HK-2 (cell line): Measurements from ENCODE around the gene KCNQ2.
A peak's percentile ranks its signal among the peaks of the same experiment; 100 is the strongest.
"Not testable (repeated sequence)": the region's sequence is repeated elsewhere in the genome, so short reads cannot be mapped to it uniquely, and the experiment has no call there.

Experiments used
- DNase-seq: peaks from one replicate; pipeline ENCODE4 v3.0.0-alpha.2; 2018; ENCODE audit not compliant: unreplicated experiment

KCNQ2 gene

DNA sequence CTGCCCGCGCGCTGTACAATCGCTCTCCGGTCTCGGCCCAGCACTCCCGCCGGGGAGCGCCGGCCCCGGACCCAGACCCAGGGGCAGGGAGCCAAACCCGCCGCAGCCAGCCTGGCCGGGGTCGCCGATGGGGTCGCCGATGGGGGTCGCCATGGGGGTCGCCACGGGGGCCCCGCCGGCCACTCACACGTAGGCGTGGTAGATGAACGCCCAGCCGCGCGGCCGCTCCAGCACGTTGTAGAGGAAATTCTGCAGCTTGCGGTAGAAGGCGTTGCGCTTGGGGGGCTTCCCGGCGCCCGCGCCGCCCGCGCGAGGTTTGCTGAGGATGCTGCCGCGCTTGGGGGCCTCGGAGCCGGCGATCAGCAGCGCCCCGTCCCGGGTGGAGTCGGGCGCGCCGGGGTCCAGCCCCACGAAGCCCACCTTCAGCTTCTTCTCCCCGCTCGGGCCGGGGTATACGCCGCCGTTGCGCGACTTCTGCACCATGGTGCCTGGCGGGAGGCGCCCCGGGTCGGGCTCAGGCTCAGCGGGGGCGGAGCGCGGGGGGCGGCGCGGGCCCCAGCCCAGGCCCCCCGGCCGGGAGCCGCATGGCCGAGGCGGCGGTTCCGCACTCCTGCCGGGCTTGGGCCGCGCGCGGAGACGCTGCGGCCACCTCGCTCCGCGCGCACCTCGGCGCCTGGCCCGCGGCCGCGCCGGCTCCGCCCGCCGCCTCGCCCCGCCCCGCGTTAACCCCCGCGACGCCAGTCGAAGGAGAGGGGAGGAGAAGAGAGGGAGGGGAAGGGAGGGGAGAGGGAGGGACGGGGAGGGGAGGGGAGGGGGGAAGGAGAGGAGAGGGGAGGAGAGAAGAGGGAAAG lies at the start of gene KCNQ2:
TSS of gene KCNQ2 (minus strand) at position 675 of the 851 bp plus-strand sequence. CDS start at position 483, 192 bp downstream.
- no peak for DNase-seq

DNA sequence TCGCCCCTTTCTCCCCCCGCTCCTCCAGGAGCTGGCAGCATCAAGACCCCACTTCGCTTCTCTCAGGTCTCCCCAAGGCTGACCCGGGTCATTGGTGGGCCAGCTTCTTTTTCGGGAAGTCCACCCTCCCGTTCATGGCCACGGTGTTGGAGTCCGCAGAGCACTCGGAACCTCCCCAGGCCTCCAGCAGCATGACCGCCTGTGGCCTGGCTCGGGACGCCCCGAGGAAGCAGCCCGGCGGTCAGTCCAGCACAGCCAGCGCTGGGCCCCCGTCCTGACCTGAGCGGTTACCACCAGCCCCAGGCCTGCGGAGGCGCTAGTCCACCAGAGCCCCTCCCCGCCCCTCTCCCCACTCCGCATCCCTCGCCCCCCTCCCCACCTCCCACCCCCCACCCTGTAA lies 49.1 kb upstream of the KCNQ2 start:
- no peak for DNase-seq

DNA sequence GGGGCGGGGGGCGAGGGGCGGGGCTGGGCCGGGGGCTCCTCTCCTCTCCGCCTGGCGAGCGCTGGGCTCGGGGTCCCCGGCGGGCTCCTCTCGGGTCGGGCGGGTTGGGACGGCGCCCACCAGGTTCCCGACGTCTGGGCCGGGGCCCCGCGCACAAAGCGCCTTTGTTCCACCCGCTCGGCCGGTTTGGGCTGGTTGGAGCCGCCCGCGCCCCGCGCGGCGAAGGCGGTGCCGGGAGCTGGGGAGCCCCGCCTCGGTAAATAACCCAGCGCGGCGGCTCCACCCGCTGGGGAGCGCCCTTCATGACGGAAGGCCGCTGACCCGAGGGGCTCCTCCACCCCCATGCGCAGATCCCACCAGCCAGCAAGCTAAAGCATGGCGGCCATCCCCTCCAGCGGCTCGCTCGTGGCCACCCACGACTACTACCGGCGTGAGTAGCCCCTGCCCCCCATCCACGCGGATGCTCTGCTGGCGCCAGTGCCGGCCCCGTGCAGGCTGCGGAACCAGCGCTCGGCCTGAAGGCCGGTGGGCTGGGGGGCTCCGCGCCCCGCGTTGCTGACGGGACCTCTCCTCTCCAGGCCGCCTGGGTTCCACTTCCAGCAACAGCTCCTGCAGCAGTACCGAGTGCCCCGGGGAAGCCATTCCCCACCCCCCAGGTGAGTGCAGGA lies 48.6 kb upstream of the KCNQ2 start:
- DNase-seq = peak; percentile 57

DNA sequence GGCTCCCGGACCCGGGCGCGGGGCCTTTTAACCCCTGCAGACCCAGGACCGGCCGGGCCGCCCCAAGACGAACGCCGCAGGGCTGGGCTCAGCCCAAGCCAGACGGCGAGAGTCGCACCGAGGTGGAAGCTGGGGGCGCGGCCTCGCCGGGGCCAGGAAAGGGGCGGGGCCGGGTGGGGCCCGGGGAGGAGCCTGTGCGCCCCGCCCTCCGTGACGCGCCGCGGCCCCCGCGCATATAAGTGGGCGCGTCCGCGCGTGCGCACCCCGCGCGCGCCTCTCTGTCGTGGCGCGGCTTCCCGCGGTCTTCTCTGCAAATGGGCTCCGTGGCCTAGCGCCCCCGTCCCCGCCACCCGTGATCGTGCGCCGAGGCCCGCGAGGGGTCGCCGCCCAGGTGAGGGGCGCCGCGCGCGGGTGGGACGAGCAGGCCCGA lies 48.1 kb upstream of the KCNQ2 start, which contains the start of gene PPDPF:
TSS of gene PPDPF (plus strand) at position 262 of the 430 bp plus-strand sequence. CDS start 544 bp downstream, outside the sequence.
- peak; percentile 92 for DNase-seq

DNA sequence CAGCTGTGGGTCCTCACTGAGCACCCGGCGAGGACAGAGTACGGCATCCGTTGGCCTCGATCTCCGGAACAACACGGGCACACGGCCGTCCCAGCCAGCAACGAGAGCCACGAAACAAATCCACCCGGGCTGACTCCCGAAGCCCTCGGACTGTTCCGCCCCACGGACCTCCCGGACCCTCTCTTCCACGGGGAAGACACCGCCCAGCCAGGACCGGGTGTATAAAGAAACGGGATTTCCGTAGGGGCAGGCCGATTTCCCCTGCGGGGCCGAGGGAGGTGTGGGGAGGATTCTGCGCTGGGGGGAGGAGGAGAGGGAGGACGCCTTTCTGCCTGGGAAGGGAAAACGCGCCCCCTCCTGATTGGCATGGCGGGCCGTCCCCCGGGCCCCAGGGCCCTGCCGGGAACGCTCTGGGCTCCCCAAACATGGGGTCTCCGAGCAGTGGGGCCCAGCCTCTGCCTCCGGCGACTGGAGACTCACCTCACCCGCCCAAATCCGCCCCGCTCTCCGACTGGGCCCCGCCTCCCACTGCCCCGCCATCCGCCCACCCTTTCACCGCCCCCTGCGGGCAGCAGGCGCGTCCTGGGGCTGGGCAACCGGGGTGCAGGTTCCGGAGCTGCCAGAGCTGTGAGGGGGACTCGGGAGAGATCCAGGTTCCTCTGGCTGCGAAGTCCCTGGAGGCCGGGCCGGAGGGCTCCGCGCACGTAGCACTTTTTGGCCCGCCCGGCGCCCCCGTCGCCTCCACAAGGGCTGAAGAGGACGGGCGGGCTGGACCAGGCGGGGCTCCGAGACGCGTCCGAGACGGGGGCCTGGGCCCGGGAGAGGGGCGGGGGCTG lies 47.4 kb upstream of the KCNQ2 start:
- peak; percentile 87 for DNase-seq

DNA sequence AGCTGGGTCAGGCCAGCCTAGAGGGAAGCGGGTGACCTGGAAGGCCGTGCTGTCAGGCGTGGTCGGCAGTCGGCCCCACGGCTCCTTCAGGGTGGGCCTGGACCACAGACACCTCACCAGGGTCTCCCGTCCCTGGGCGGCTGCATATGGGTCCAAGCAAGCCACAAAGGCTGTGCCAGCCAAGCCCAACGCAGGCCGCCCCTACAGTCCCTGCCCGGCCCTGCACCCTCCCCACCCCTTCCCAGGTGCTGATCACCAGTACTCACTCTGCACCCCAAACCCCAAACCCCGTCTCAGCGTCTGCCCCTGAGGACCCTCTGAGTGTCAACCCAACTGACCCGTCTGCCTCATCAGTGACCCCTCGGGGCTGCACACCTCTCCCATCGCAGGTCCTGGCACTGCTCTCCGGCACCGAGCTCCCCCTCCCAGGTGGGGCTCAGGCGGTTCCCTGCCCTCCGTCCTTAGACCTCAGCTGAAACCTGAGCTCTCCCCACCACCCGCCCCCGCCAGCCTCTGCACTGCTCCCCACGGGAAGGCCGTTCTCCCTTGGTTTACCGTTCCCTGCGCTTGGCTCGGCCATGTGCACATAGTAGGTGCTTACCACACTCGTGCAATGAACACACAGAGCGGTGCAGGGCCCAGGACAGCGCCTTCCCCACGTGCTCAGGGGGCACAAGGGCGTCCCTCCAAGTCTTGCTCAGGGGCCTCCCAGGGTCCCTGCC lies 46.7 kb upstream of the KCNQ2 start:
- DNase-seq = no peak

DNA sequence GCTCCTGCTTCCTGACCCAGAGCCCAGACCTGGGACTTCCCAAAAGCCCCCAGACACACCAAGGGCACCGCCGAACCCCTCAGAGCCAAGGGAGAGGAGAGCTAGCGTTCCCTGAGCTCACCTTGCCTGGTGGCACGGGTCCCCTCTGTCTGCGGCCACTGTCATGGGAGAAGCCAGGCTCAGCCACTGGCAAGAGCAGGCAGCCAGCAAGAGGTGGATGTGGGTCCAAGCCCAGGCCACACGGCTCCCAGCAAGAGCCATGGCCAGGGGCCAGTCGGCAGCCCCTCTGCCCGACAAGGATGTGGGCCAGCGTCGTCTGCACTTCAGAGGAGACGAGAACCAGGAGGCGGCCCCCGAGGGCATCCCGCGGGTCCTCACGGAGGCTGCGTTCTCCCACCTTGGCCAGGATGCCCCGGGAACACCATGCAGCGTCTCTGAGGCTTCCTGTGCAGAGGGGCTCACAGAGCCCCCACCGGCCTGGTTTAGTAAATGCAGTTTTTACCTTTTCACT lies 46.0 kb upstream of the KCNQ2 start:
- DNase-seq = no peak

DNA sequence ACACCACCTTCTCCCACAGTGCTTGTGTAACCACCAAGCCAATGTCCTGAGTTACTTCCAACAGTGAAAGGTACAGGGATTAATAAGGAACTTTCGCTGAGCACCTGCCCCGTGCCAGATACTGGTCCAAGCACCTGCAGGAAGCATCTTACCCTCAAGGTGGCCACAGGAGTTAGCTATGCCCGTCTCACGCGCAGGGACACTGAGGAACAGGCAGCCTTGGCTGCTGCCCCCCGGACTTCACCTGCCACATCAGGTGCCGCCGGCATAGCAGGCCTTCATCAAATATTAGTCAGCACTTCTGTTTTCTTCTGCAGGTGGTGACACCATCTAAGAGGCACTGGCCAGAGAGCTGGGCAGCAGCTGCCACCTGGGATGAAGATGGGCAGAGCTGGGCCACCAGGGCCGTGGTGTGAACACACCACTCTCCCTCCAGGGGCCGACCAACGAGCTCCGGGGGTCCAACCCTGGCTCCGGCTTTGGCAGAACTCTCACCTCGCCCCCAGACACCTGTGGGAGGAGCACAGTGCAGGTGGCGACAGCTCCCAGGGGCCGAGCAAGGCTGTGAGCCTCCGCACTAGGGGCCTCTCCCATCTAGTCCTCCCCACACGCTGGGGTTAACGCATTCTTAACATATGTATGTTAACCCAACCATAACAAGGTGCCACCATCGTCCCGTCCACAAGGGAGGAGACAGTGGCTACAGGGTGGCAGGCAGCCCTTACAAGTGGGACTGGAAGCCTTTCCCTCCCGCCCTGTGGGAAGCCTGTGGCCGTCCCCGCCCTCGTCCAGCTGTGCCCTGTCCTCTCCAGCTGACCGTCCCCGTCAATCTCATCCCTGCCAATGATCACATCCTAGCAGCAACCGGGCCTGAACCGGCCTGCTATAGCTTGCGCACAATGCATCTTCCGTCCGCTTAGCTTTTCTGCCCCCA lies 45.2 kb upstream of the KCNQ2 start:
- no peak for DNase-seq

DNA sequence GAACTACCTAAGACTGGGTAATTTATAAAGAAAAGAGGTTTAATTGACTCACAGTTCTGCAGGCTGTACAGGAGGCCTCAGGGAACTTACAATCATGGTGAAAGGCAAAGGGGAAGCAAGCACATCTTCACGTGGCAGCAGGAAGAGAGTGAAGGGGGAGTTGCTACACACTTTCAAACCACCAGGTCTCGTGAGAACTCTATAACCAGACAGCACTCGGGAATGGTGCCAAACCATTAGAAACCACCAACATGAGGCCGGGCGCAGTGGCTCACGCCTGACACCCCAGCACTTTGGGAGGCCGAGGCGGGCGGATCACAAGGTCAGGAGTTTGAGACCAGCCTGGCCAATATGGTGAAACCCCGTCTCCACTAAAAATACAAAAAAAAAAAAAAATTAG lies 42.1 kb upstream of the KCNQ2 start:
- DNase-seq = not testable (repeated sequence)

DNA sequence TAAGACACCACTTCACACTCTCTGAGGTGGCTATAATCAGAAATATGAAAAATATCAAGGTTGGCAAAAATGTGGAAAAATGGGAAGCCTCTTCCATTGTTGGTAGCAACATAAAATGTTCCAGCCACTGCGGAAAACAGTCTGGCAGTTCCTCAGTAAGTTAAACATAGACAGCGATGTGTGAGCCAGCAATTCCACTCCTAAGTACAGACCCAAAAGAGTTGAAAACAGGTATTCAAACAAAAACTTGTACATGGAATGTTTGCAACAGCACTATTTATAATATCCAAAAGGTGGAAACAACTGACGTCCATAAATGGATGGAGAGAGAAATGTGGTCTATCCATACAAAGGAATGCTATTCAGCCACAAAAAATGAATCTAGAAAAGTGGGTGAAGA lies 40.8 kb upstream of the KCNQ2 start:
- DNase-seq = no peak

DNA sequence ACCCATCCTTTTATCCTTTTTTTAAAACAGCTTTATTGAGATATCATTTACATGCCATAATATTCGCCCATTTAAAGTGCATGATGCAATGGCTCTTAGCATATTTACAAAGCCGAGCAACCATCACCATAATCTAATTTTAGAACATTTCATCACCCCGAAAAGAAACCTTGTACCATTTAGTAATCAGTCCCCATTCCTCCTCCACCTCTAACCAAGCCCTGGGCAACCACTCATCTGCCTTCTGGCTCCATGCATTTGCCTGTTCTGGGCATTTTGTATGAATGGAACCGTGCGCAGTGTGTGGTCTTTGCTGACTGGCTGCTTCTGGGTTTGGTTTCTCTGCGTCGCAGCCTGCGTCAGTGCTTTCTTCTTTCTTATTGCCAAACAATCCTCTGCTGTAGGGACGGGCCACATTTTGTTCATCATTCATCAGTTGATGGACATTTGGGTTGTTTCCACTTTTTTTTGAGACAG lies 36.7 kb upstream of the KCNQ2 start:
- no peak for DNase-seq

DNA sequence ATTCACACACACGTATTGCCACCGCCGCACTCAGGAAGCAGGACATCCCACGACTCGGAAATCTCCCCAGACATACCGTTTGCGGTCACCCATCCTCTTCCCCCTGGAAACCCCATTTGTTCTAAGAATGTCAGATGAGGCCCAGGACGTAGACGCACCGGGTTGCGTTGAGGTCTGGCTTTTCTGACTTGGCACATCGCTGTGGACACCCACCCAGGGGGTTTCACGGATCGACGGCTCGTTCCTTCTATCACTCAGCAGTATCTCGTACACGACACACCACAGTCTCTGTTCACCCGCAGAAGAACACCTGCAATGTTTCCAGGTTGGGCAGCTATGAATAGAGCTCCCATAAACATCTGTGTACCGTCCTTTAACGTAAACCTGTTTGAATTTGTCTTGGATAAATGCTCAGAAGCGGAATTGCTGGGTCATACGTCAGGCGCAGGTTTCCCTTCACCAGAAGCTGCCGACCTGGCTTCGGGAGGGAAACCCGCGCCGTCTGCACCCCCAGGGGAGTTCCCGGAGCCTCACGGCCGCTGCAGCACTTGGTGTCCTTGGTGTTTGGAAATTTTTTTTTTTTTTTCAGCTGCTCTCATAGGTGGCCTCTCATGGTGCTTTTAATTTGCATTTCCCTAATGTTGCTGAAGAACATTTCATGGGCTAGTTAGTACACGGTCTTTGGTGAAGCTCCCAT lies 35.8 kb upstream of the KCNQ2 start:
- no peak for DNase-seq

DNA sequence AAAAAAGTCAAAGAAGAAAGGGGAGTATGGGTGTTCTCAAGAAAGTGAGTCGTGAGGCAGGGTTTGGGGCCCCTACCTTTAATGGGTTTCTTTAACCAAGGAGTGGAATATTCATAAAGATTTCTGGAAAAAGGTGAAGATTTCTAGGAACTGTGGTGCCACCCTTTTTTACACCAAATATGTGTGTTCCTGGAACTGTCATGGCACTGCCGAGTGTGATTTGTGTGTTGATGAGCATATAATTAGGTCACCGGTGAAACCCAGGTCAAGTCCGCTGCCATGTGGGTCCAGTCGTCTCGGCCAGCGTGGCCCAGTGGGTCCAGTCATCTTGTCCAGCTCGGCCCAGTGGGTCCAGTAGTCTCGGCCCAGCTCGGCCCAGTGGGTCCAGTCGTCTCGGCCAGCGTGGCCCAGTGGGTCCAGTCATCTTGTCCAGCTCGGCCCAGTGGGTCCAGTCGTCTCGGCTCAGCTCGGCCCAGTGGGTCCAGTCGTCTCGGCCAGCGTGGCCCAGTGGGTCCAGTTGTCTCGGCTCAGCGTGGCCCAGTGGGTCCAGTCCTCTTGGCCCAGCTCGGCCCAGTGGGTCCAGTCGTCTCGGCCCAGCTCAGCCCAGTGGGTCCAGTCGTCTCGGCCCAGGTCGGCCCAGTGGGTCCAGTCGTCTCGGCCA lies 34.8 kb upstream of the KCNQ2 start:
- no peak for DNase-seq

DNA sequence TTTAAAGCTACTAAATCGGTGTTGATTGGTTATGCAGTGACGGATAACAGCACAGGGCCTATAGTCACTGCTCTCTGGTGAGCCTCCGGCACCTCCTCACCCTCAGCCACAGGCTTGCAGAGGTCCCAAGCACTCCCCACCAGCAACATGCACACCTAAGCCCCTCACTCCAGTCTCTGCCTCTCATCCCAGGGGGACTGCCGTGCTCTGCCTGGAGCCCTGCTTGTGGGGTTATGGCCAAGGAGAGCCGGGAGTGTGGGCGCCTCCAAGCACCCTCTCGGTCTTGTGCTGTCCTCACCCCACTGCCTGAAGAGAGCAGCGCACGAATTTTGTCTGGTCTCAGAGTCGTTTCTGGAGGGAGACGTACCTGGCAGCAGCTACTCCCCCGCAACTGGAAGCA lies 33.3 kb upstream of the KCNQ2 start:
- DNase-seq = no peak

DNA sequence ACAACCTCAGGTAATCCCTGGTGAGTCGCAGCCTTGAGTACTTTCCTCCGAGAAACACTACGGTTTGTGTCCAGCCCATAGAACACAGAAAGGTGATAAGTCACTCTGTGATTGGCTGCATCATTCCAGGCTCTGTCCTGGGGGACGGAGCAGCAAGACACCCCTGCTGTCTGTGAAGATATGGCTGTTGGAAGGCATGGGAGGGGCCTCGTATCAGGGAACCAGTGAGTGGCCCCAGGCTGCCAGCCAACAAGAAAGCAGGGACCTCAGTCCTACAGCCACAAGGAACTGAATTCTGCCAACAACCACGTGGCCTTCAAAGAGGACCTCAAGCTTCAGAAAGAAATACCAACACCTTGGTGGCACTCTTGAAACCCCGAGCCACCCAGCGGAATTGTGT lies 32.8 kb upstream of the KCNQ2 start:
- no peak for DNase-seq

DNA sequence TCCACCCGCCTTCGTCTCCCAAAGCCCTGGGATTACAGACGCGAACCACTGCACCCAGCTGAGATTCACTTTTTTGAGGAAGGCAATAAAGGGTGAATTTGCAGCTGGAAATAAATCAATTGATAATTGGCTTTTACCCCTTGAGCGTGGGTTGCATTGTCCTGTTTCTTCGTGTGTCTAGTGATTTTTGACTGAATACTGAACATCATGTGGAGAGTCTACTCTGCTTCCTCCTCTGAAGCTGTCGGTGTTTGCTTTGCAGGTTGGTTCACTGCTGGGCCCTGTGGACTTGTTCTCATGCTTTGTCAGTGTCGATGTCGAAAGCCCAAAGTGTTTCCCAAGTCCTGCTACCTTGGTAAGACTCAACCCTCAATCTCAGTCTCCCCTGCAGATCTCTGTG lies 32.2 kb upstream of the KCNQ2 start:
- DNase-seq = no peak

DNA sequence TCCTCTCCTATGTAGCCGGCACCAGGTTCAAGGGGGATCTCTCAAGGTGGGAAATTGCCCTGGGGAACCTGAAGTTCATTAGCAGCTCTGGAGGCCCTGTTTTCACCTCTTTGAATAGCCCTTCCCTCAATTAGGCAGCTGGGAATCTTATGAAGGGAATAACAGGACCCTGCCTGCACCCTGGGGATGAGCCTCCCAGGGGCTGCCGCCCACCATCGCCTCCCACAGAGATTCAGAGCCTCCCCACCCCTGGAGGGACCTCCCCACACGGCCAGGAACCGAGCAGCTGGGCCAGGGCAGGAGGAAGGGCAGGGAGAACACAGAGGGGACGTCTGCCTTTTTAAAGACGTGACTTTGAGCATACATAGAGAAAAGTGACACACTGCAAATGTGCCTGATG lies 31.1 kb upstream of the KCNQ2 start:
- DNase-seq = no peak

DNA sequence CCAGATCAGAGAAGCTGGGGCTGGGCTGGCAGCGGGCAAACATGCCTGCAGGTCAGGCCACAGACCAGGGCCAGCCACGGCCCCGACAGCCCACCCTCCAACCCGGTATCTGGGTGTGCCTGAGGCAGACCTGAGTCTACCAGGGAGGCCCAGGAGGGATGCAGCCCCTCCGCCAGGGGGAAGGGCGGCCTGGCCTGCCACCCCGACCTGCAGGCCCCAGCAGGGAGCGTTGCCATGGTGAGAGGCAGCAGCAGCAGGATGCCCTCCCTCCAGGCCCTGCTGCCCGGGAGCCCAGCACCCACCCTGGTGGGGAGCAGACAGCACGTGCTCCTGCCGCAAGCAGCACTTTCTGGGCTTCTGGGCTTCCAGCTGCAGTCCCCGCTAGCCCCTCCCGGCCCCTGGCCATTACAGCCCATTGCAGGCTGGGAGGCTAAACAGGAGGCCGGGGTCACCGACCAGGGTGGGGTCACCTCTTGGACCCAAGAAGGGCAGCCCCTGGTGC lies 30.3 kb upstream of the KCNQ2 start:
- DNase-seq = no peak
